Activated naive CD8-positive, alpha-beta T cell (primary cell): Measurements from ENCODE around the gene PLXNB2.
A peak's percentile ranks its signal among the peaks of the same experiment; 100 is the strongest.

ENCODE experiments used
- H3K27ac Mint-ChIP-seq: one replicate; pipeline ENCODE4 v1.8.0; 2021; ENCODE audit warnings: mixed read lengths
- H3K27me3 Mint-ChIP-seq: one replicate; pipeline ENCODE4 v1.8.0; 2021; ENCODE audit warnings: mixed read lengths
- H3K36me3 Mint-ChIP-seq: one replicate; pipeline ENCODE4 v1.8.0; 2021; ENCODE audit warnings: mixed read lengths
- H3K4me1 Mint-ChIP-seq: one replicate; pipeline ENCODE4 v1.8.0; 2021; ENCODE audit warnings: low read depth, mixed read lengths
- H3K4me3 Mint-ChIP-seq: one replicate; pipeline ENCODE4 v1.8.0; 2021; ENCODE audit warnings: mild to moderate bottlenecking, mixed read lengths
- H3K9me3 Mint-ChIP-seq: one replicate; pipeline ENCODE4 v1.8.0; 2021; ENCODE audit warnings: low read depth, mixed read lengths

PLXNB2 gene, protein sequence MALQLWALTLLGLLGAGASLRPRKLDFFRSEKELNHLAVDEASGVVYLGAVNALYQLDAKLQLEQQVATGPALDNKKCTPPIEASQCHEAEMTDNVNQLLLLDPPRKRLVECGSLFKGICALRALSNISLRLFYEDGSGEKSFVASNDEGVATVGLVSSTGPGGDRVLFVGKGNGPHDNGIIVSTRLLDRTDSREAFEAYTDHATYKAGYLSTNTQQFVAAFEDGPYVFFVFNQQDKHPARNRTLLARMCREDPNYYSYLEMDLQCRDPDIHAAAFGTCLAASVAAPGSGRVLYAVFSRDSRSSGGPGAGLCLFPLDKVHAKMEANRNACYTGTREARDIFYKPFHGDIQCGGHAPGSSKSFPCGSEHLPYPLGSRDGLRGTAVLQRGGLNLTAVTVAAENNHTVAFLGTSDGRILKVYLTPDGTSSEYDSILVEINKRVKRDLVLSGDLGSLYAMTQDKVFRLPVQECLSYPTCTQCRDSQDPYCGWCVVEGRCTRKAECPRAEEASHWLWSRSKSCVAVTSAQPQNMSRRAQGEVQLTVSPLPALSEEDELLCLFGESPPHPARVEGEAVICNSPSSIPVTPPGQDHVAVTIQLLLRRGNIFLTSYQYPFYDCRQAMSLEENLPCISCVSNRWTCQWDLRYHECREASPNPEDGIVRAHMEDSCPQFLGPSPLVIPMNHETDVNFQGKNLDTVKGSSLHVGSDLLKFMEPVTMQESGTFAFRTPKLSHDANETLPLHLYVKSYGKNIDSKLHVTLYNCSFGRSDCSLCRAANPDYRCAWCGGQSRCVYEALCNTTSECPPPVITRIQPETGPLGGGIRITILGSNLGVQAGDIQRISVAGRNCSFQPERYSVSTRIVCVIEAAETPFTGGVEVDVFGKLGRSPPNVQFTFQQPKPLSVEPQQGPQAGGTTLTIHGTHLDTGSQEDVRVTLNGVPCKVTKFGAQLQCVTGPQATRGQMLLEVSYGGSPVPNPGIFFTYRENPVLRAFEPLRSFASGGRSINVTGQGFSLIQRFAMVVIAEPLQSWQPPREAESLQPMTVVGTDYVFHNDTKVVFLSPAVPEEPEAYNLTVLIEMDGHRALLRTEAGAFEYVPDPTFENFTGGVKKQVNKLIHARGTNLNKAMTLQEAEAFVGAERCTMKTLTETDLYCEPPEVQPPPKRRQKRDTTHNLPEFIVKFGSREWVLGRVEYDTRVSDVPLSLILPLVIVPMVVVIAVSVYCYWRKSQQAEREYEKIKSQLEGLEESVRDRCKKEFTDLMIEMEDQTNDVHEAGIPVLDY (N-terminal part only)

DNA sequence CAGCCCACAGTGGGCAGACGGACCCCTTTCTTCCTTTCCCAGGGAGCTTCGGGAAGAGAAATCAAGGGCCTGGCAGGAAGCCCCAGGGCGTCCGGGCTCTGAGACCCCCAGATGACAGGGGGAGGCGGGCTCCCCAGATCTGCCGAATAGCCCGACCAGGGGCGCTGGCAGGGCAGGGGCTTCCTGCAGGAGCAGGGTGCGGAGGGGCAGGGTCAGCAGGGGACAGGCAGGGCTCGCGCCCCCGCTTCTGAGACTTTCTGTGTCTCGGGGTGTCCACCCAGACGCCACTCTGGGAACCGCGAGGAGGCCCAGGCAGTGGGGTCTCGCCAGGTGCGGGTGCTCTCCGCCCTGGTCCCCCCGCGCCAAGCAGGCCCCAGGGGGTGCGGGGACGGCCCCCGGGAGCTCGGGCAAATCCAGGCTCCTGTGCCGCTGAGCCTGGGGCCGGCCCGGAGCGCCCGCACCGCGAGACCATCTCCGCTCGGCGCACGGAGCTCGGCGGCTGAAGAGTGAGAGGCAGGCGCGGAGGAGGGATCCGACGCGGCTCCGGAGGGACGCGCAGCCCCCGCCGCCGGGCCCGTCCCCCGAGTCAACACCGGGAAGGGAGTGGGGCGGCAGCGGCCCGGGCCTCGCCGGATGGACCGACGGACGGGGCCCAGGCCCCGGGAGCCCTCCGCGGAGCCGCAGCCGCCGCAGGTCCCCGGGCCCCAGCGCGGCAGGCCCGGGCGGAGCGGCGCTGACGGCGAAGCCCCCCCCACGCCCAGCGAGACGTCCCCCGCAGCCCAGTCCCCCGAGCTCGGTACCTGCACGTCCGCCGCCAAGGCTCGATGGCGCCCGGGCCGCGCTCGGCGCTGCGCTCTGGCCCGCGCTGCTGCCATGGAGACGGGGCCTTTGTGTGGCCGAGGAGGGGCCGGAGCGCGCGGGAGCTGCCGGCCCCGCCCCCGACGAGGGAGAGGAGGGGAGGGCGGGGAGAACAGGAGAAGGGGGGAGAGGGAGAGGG, at the start of gene PLXNB2:
Gene PLXNB2 (minus strand): TSS at position 894 of the 997 bp plus-strand sequence. CDS start 17,062 bp downstream, outside the sequence.
- no peaks in the 10 kb centered on the region for H3K9me3 Mint-ChIP-seq
- no peak within 1 kb of the TSS for H3K27ac Mint-ChIP-seq
- H3K4me1 Mint-ChIP-seq, result peaks cover 7% of the 10 kb centered on the region
- H3K4me3 Mint-ChIP-seq, result no peak within 1 kb of the TSS
- H3K27me3 Mint-ChIP-seq, result peaks cover 2% of the 10 kb centered on the region
- H3K36me3 Mint-ChIP-seq, result no peaks in the 10 kb centered on the region

DNA sequence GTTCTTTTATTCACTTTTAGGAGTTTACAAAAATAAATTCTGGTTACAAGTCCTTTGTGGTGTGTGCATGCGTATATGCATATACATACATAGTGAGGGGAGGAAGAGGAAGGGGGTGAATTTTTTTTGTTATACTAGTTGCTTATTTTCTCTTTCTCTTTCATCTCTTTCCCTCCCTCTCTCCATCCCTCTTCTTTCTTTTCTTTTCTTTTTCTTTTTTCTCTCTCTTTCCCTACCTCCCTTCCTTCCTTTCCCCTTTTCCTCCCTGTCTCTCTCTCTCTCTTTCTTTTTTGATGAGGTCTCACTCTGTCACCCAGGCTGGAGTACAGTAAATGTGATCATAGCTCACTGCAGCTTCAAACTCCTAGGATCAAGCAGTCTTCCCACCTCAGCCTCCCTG, 49.8 kb upstream of the PLXNB2 start:
- H3K4me3 Mint-ChIP-seq, result peak overlapping the region; percentile 38
- peak overlapping the region; percentile 72 for H3K27ac Mint-ChIP-seq
- peaks cover 10% of the 10 kb centered on the region for H3K36me3 Mint-ChIP-seq
- peaks cover 41% of the 10 kb centered on the region for H3K4me1 Mint-ChIP-seq
- H3K9me3 Mint-ChIP-seq, result no peaks in the 10 kb centered on the region
- H3K27me3 Mint-ChIP-seq, result no peaks in the 10 kb centered on the region

DNA sequence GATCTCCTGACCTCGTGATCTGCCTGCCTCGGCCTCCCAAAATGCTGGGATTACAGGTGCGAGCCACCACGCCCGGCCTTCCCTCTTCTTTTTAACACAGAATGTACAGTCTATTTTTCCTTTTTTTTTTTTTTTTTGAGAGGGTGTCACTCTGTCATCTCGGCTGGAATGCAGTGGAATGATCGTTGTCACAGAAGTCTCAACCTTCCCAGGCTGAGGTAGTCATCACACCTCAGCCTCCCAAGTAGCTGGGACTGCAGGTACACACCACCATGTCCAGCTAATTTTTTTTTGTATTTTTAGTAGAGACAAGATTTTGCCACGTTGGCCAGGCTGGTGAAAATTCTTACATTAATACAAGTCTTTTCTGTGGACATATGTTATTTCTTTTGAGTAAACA, 48.7 kb upstream of the PLXNB2 start:
- H3K4me1 Mint-ChIP-seq, result peaks cover 31% of the 10 kb centered on the region
- peaks cover 7% of the 10 kb centered on the region for H3K36me3 Mint-ChIP-seq
- H3K4me3 Mint-ChIP-seq, result no peak overlapping the region
- H3K27ac Mint-ChIP-seq, result no peak overlapping the region
- no peaks in the 10 kb centered on the region for H3K9me3 Mint-ChIP-seq
- no peaks in the 10 kb centered on the region for H3K27me3 Mint-ChIP-seq

DNA sequence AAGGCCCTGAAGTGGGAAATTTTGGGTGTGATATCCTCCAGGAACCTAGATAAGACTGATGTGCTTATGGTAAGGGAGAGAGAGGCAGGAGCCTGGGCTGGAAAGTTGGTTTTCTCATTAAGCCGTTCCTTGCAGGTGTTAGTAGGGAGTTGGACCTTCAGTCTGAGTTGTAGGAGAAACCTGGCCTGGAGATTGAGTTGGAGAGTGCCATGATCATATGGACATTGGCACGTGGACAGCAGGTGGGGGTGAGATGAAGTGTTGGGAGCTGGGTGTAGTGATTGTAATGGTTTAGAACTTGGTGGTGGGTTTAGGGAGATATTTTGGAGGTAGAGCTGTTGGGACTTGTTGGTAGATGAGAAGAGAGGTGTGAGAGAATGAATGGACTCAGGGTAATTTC, 40.6 kb upstream of the PLXNB2 start:
- no peaks in the 10 kb centered on the region for H3K36me3 Mint-ChIP-seq
- no peaks in the 10 kb centered on the region for H3K27me3 Mint-ChIP-seq
- no peak overlapping the region for H3K4me3 Mint-ChIP-seq
- no peaks in the 10 kb centered on the region for H3K9me3 Mint-ChIP-seq
- H3K27ac Mint-ChIP-seq, result no peak overlapping the region
- H3K4me1 Mint-ChIP-seq, result peaks cover 2% of the 10 kb centered on the region

DNA sequence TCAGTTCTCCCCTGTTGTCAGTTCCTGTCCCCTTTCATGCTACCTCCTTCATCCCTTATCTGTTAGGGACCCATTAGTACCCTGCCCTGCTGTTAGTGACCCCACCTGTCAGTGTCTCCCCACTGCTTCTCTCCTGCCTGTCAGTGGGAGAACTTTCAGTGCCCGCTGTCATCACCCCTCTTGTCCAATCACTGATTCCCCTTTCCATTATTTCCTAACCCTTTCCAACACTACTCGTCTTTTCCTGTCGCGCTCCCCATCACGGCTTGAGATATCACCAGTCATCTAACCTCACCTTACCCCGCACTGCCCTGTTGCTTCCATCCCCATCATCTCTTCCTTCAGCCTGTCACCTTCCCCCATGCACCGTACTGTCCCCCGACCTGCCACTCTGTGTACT, 39.7 kb upstream of the PLXNB2 start:
- H3K27ac Mint-ChIP-seq, result no peak overlapping the region
- no peaks in the 10 kb centered on the region for H3K36me3 Mint-ChIP-seq
- H3K4me3 Mint-ChIP-seq, result no peak overlapping the region
- H3K27me3 Mint-ChIP-seq, result no peaks in the 10 kb centered on the region
- no peaks in the 10 kb centered on the region for H3K9me3 Mint-ChIP-seq
- peaks cover 6% of the 10 kb centered on the region for H3K4me1 Mint-ChIP-seq

DNA sequence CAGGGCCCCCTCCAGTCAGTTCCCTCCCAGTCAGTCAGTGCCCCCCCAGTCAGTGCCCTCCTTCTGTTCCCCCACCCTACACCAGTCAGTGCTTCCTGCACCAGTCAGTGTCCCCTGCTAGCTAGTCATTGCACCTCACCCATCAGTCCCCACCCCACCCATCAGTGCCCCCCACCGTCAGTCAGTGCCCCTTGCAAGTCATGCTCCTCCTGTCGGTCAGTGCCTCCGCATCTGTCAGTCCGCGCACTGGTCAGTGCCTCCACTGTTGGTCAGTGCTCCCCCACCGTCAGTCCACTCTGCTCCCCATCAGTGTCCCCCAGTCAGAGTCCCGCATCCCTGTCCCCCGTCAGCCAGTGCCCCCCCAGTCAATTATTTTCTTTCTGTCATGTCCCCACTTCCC, 39.0 kb upstream of the PLXNB2 start:
- peaks cover 7% of the 10 kb centered on the region for H3K4me1 Mint-ChIP-seq
- no peaks in the 10 kb centered on the region for H3K27me3 Mint-ChIP-seq
- no peak overlapping the region for H3K4me3 Mint-ChIP-seq
- no peak overlapping the region for H3K27ac Mint-ChIP-seq
- H3K36me3 Mint-ChIP-seq, result no peaks in the 10 kb centered on the region
- H3K9me3 Mint-ChIP-seq, result no peaks in the 10 kb centered on the region

DNA sequence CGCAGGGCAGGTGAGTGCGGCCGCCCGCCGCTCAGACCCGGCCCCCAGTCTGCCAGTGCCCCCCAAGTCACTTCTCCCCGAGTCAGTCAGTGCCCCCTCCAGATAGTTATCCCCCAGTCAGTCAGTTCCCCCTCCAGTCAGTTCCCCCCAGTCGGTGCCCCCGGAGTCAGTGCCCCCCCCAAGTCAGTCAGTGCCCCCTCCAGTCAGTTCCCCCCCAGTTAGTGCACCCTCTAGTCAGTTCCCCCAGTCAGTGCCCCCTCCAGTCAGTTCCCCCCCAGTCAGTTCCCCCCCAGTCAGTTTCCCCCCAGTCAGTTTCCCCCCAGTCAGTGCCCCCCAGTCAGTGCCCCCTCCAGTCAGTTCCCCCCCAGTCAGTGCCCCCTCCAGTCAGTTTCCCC, 36.1 kb upstream of the PLXNB2 start:
- peaks cover 9% of the 10 kb centered on the region for H3K4me1 Mint-ChIP-seq
- no peaks in the 10 kb centered on the region for H3K36me3 Mint-ChIP-seq
- peak overlapping the region; percentile 32 for H3K4me3 Mint-ChIP-seq
- no peaks in the 10 kb centered on the region for H3K27me3 Mint-ChIP-seq
- no peaks in the 10 kb centered on the region for H3K9me3 Mint-ChIP-seq
- no peak overlapping the region for H3K27ac Mint-ChIP-seq

DNA sequence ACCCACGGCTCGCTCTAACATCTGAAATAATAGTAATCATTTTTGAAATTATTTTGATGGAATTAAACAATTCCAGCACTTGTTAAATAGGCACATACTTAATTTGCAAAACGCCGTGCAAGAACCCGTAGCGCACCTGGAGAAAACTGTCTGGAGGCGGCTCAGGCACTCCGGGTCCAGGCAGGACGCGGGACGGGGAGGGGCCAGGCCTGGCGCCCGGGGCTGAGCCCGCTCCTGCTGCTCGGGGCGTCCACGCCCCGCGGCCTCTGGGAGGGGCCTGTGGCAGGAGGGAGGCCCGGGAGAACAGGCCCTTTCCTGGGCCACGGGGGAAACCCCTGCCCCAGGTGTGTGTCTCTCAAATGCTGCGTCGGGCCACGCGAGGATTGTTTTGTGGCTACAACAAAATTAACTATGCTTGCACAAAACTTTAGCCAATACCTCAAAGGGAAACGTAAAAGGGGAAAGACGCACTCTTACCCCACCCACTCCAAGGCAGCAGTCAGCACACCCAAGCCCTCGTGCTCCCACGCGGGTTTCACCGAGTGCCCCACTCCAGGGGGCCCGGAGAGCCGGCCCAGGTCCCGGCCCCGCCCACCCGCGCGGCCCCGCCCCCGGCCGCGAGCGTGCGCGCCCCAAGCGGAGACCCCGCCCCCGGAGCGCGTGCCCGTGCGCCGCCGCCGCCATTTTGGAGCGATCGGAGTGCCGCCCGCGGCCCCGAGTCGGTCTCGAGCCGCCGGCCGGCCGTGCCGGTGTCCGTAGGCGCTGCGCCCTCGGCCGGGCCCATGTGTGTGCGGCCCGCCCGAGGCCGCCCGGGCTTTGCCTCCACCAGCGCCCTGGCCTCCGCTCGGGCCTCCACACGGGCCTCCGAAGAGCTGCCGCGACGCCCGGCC, 35.5 kb upstream of the PLXNB2 start, which contains the start of gene PPP6R2:
Gene PPP6R2 (plus strand): TSS at position 677 of the 890 bp plus-strand sequence. CDS start 50,582 bp downstream, outside the sequence.
- Mint-ChIP-seq H3K9me3 (no peaks in the 10 kb centered on the region), H3K36me3 (no peaks in the 10 kb centered on the region), H3K4me1 (peaks cover 9% of the 10 kb centered on the region), H3K27me3 (no peaks in the 10 kb centered on the region), H3K4me3 (peak within 1 kb of the TSS; percentile 88), H3K27ac (peak within 1 kb of the TSS; percentile 91)

DNA sequence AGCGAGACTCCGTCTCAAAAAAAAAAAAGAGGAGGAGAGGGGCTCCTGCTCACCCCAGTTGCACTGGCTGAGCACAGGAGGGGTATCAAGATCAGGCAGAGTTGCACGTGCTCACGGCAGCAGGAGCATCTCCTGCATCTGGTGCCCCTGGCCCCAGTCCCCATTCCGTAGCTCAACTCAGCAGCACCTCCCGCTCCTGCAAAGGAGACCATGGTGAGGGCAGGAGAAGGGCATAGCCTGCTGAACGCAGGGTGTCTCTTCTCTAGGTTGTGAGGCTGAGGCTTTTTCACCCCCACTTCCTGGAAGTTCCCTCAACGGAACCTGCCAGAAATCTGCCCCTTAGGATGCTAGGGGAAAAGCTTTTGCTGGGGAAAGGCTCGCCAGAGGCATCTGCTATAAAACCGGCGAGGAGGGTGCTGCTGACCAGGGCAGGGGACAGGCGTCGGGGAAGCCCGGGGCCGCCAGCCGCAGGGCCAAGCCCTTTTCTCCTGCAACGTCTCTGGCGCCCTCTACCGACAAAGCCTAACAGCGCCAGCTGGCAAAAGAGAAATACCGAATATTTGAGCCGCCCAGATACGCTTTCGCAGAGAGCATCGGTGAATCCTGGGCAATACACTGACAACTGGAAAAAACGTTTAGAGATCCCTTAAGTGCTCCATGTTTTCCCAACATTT, 34.7 kb upstream of the PLXNB2 start:
- Mint-ChIP-seq H3K4me3 (peak overlapping the region; percentile 88), H3K36me3 (no peaks in the 10 kb centered on the region), H3K27me3 (no peaks in the 10 kb centered on the region), H3K27ac (peak overlapping the region; percentile 91), H3K4me1 (peaks cover 9% of the 10 kb centered on the region), H3K9me3 (no peaks in the 10 kb centered on the region)

DNA sequence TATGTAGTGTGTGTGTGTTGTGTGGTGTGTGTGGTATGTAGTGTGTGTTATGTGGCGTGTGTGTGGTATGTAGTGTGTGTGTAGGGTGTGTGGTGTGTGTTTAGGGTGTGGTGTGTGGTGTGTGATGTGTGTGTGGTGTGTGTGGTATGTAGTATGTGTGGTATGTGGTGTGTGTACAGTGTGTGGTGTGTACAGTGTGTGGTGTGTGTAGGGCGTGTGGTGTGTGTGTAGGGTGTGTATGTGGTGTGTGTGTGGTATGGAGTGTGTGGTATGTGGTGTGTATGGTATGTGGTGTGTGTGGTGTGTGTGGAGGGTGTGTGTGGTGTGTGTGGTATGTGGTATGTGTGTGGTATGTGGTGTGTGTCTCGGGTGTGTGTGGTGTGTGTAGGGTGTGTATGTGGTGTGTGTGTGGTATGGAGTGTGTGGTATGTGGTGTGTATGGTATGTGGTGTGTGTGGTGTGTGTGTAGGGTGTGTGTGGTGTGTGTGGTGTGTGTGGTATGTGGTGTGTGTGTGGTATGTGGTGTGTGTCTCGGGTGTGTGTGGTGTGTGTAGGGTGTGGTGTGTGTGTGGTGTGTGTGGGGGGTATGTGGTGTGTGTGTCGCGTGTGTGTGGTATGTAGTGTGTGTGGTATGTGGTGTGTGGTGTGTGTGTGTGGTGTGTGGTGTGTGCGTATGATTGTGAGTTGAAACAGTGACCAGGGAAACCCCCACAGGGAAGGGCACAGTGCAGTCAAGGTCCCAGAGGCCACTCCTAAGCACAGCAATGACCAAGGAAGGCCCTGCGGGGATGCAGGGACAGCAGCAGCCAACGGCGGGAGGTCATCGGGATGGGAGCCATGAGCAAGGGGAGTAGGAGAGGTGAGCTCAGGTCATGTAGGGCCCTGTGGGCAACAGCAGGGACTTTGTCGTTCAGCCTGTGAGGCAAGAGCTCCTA, 32.8 kb upstream of the PLXNB2 start:
- no peak overlapping the region for H3K27ac Mint-ChIP-seq

DNA sequence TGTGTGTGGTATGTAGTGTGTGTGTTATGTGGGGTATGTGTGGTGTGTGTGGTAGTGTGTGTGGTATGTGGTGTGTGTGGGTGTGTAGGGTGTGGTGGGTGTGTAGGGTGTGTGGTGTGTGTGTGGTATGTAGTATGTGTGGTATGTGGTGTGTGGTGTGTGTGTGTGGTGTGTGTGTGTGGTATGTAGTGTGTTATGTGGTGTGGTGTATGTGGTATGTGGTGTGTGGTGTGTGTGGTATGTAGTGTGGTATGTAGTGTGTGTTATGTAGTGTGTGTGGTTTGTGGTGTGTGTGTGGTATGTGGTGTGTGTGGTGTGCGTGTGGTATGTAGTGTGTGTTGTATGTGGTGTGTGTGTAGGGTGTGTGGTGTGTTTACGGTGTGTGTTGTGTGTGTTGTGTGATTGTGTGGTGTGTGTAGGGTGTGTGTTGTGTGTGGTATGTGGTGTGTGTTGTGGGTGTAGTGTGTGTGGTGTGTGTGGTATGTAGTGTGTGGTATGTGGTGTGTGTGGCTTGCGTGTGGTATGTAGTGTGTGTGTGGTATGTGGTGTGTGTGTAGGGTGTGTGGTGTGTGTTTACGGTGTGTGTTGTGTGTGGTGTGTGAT, 31.5 kb upstream of the PLXNB2 start:
- H3K27me3 Mint-ChIP-seq, result no peaks in the 10 kb centered on the region
- no peaks in the 10 kb centered on the region for H3K36me3 Mint-ChIP-seq
- H3K27ac Mint-ChIP-seq, result no peak overlapping the region
- H3K4me3 Mint-ChIP-seq, result no peak overlapping the region
- peaks cover 7% of the 10 kb centered on the region for H3K4me1 Mint-ChIP-seq
- H3K9me3 Mint-ChIP-seq, result no peaks in the 10 kb centered on the region

More for the DNA sequence above, 32.8 kb upstream of the PLXNB2 start:
- no peaks in the 10 kb centered on the region for H3K9me3 Mint-ChIP-seq
- H3K4me3 Mint-ChIP-seq, result no peak overlapping the region
- H3K27me3 Mint-ChIP-seq, result no peaks in the 10 kb centered on the region
- no peaks in the 10 kb centered on the region for H3K36me3 Mint-ChIP-seq
- H3K4me1 Mint-ChIP-seq, result peaks cover 7% of the 10 kb centered on the region
